SK-N-SH treated with all-trans-retinoic acid at 6 μM for 48 hours (cell line): Measurements from ENCODE around the gene TDO2.

Source experiments
- ARNTL ChIP-seq: fragments of 450-650 bp; formaldehyde crosslinking; IDR thresholded peaks from 2 replicates; pipeline ENCODE4 v1.5.0; 2020; ENCODE audit warnings: low read depth, mild to moderate bottlenecking, moderate library complexity, borderline replicate concordance
- BACH2 ChIP-seq: fragments of 250-450 bp; sonication (Bioruptor Pico); IDR thresholded peaks from 2 replicates; pipeline ENCODE4 v1.9.0; 2021; ENCODE audit warnings: mild to moderate bottlenecking, borderline replicate concordance
- OSR1 ChIP-seq: fragments of 250-450 bp; sonication (Bioruptor Pico); IDR thresholded peaks from 2 replicates; pipeline ENCODE4 v1.8.0; 2022; ENCODE audit warnings: moderate library complexity, mild to moderate bottlenecking, inconsistent platforms
- RARB ChIP-seq: fragments of 250-450 bp; sonication (Bioruptor Pico); IDR thresholded peaks from 2 replicates; pipeline ENCODE4 v1.8.0; 2021; ENCODE audit warnings: mild to moderate bottlenecking, moderate library complexity
- ZC3H10 ChIP-seq: fragments of 250-450 bp; sonication (Bioruptor Pico); IDR thresholded peaks from 2 replicates; pipeline ENCODE4 v1.5.1; 2021; ENCODE audit warnings: mild to moderate bottlenecking, moderate library complexity
- ZFP3 ChIP-seq: fragments of 250-450 bp; sonication (Bioruptor Pico); IDR thresholded peaks from 2 replicates; pipeline ENCODE4 v1.5.0; 2020; ENCODE audit warnings: mild to moderate bottlenecking, moderate library complexity
- ZFP30 ChIP-seq: fragments of 450-650 bp; formaldehyde crosslinking; IDR thresholded peaks from 2 replicates; pipeline ENCODE4 v1.5.0; 2022; ENCODE audit warnings: mild to moderate bottlenecking, moderate library complexity
- TF ChIP-seq, protein P1 (sequence below): fragments of 250-450 bp; sonication (Bioruptor Pico); IDR thresholded peaks from 2 replicates; pipeline ENCODE4 v1.8.0; 2021; ENCODE audit warnings: low read depth, mild to moderate bottlenecking, moderate library complexity, borderline replicate concordance
- TF ChIP-seq, protein P2 (sequence below): fragments of 250-450 bp; sonication (Bioruptor Pico); IDR thresholded peaks from 2 replicates; pipeline ENCODE4 v1.5.1; 2020; ENCODE audit warnings: low read depth, mild to moderate bottlenecking, moderate library complexity

GRCh38 chr4:155966731-155967395, 63.4 kb downstream of the TDO2 start:
- TF ChIP-seq, protein P1, sequence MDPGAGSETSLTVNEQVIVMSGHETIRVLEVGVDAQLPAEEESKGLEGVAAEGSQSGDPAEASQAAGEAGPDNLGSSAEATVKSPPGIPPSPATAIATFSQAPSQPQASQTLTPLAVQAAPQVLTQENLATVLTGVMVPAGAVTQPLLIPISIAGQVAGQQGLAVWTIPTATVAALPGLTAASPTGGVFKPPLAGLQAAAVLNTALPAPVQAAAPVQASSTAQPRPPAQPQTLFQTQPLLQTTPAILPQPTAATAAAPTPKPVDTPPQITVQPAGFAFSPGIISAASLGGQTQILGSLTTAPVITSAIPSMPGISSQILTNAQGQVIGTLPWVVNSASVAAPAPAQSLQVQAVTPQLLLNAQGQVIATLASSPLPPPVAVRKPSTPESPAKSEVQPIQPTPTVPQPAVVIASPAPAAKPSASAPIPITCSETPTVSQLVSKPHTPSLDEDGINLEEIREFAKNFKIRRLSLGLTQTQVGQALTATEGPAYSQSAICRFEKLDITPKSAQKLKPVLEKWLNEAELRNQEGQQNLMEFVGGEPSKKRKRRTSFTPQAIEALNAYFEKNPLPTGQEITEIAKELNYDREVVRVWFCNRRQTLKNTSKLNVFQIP (CRISPR knock-in tag) = no peak
- TF ChIP-seq OSR1 (CRISPR knock-in tag) = no peak
- TF ChIP-seq ZFP30 (CRISPR knock-in tag) = no peak
- no peak for TF ChIP-seq ZC3H10 (CRISPR knock-in tag)
- no peak for TF ChIP-seq BACH2 (CRISPR knock-in tag)
- TF ChIP-seq, protein P2, sequence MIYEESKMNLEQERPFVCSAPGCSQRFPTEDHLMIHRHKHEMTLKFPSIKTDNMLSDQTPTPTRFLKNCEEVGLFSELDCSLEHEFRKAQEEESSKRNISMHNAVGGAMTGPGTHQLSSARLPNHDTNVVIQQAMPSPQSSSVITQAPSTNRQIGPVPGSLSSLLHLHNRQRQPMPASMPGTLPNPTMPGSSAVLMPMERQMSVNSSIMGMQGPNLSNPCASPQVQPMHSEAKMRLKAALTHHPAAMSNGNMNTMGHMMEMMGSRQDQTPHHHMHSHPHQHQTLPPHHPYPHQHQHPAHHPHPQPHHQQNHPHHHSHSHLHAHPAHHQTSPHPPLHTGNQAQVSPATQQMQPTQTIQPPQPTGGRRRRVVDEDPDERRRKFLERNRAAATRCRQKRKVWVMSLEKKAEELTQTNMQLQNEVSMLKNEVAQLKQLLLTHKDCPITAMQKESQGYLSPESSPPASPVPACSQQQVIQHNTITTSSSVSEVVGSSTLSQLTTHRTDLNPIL = no peak
- TF ChIP-seq ARNTL (CRISPR knock-in tag) = no peak
- TF ChIP-seq RARB (CRISPR knock-in tag) = no peak
- TF ChIP-seq ZFP3 (CRISPR knock-in tag) = no peak
